T-helper 2 cell treated with Interferon-gamma antibody and Interleukin-4, amounts not matched to agents 100 ng/mL and 5 ng/mL, for 36 hours (primary cell): ENCODE data around the gene PCID2. TPM values are rescaled to one million over a fixed set of nuclear protein-coding genes. Genes with fewer than 3 reads are reported as not detected.

Experiments
- intact Hi-C: fragments of 100-400 bp; cut with micrococcal nuclease; formaldehyde crosslinking; loops from one replicate; pipeline ENCODE4 v1.15.1; 2023
- total RNA-seq: library from RNA; stranded (reverse); gene quantifications from 2 replicates; pipeline ENCODE4 v1.2.3, GENCODE V29; 2022

Gene PCID2
- total RNA-seq, 1 donor from 2014 or later = 69.0 TPM

GRCh38 chr13:113135281-113135760 lies 73.1 kb downstream of the PCID2 start:
- intact Hi-C loops = no loop called here

- intact Hi-C loops = loop anchor here (2.0 kb wide), 1 partner anchor 23 kb away; no protein-coding TSS in a partner anchor
Measured at GRCh38 chr13:113129921-113130750, 78.3 kb downstream of the PCID2 start.

DNA sequence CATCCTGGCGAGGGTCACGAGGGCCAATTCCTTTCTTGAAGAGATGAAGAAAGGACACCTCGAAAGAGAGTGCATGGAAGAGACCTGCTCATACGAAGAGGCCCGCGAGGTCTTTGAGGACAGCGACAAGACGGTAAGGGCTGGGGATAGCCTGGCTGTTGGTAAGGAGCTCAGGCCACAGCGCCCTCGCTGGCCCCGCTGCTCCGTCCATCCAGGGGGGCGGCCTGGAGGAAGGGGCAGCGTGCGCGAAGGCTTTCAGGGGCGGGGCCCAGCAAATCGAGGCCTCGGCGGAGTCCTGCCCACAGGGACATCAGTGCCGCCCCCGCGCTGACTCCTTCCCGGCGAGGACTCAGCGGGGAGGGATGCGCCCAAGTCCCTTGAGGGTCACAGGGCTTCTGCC lies 79.0 kb downstream of the PCID2 start:
- intact Hi-C loops = no loop called here

Other genes starting within 250 kb of the PCID2 start
- 0.14 and 0.52 TPM in 2 replicates for gene MCF2L, start 239.5 kb downstream of the PCID2 start, total RNA-seq
- not detected in 2 replicates for gene F7, start 102.9 kb downstream of the PCID2 start, total RNA-seq
- not detected in 2 replicates for gene F10, start 85.9 kb downstream of the PCID2 start, total RNA-seq
- 0.18 and 0.20 TPM in 2 replicates for gene PROZ, start 50.0 kb downstream of the PCID2 start, total RNA-seq
- gene CUL4A, start 944 bp upstream of the PCID2 start, total RNA-seq = 97.6 and 99.4 TPM in 2 replicates
- gene LAMP1, start 88.6 kb upstream of the PCID2 start, total RNA-seq = 75.9 and 77.0 TPM in 2 replicates
- not detected in 2 replicates for gene GRTP1, start 155.5 kb upstream of the PCID2 start, total RNA-seq
- gene ADPRHL1, start 244.8 kb upstream of the PCID2 start, total RNA-seq = 0.98 TPM in 2 replicates